Right atrium auricular region (tissue), 2 donors: ENCODE measurements around the gene BYSL. TPM values are rescaled to one million over a fixed set of nuclear protein-coding genes. Genes with fewer than 3 reads are reported as not detected.

Experiments
- DNase-seq: peaks from one replicate; pipeline ENCODE4 v3.0.0-alpha.2; 2019; ENCODE audit warnings: low spot score
- H3K27ac ChIP-seq, 2 donors: fragments of 200-600 bp; sonication (generic); 1 replicate in 1 of 2; 2 replicates in 1 of 2; pipeline ENCODE4 v1.5.1; 2016 to 2019
- H3K27me3 ChIP-seq, 2 donors: fragments of 200-600 bp; sonication (generic); one replicate each; pipeline versions ENCODE4 v1.5.1 to v1.6.0; 2017 to 2019
- H3K36me3 ChIP-seq: fragments of 200-600 bp; sonication (generic); one replicate; pipeline ENCODE4 v1.5.1; 2016
- H3K4me1 ChIP-seq, 2 donors: fragments of 200-600 bp; sonication (generic); one replicate each; pipeline versions ENCODE4 v1.5.1 to v1.6.0; 2017 to 2019
- H3K4me3 ChIP-seq, 2 donors: fragments of 200-600 bp; sonication (generic); 1 replicate in 1 of 2; 2 replicates in 1 of 2; pipeline ENCODE4 v1.5.1; 2017 to 2019; ENCODE audit warnings: mild to moderate bottlenecking in 1 of 2, moderate library complexity in 1 of 2
- H3K9me3 ChIP-seq, 2 donors: fragments of 200-600 bp; sonication (generic); one replicate each; pipeline ENCODE4 v1.5.1; 2019
- total RNA-seq, 2 donors: library from RNA; depleted of rRNA; stranded (reverse); fragments of >200 nt; gene quantifications; one replicate each; pipeline ENCODE4 v1.1.0, GENCODE V29; 2016
- TF ChIP-seq, protein P1 (sequence below), 2 donors: fragments of 200-600 bp; sonication (generic); IDR thresholded peaks; one replicate each; pipeline ENCODE4 v1.5.1; 2019; ENCODE audit warnings: antibody characterized with exemption in 2 of 2

BYSL gene
- total RNA-seq, 2 donors from 2014 or later = 3.0 to 7.6 TPM

DNA sequence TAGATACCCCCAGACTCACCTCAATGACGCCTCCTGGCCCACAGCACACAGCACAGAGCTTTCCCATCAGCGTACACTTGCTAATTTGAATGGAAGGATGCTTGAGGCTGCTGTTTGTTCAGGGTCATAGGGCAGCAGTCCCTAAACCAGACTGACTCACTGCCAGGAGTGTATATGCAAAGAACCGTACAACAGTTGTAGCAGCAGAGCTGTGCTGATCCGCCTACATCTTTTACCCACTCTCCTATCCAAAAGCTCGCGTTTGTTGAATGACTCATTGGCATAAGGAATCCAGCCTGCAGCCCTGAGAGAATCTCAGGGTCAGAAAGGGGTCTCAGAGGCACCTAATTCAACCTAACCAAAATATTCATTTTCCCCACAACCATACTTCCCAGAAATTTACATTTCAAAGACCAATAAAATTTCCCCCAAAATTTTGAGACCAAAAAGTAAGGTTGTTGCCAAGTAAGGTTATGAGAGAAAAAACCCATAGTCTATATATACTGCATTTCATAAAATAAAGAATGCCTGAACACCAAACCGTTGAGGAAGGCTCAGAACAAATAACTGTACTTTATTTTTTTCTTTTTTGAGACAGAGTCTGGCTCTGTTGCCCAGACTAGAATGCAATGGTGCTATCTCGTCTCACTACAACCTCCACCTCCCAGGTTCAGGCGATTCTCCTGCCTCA lies 55.6 kb downstream of the BYSL start:
- H3K9me3 ChIP-seq = no peaks in the 10 kb centered on the region
- no peaks in the 10 kb centered on the region for H3K27me3 ChIP-seq
- H3K4me3 ChIP-seq = no peak overlapping the region
- no peaks in the 10 kb centered on the region for H3K36me3 ChIP-seq
- H3K27ac ChIP-seq = no peak overlapping the region
- H3K4me1 ChIP-seq = no peaks in the 10 kb centered on the region
- TF ChIP-seq, protein P1, sequence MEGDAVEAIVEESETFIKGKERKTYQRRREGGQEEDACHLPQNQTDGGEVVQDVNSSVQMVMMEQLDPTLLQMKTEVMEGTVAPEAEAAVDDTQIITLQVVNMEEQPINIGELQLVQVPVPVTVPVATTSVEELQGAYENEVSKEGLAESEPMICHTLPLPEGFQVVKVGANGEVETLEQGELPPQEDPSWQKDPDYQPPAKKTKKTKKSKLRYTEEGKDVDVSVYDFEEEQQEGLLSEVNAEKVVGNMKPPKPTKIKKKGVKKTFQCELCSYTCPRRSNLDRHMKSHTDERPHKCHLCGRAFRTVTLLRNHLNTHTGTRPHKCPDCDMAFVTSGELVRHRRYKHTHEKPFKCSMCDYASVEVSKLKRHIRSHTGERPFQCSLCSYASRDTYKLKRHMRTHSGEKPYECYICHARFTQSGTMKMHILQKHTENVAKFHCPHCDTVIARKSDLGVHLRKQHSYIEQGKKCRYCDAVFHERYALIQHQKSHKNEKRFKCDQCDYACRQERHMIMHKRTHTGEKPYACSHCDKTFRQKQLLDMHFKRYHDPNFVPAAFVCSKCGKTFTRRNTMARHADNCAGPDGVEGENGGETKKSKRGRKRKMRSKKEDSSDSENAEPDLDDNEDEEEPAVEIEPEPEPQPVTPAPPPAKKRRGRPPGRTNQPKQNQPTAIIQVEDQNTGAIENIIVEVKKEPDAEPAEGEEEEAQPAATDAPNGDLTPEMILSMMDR (IDR thresholded peaks at IDR 0.05) = no peak
- no peak for DNase-seq

Other genes with a start within 250 kb of the BYSL start
- 10 to 100 TPM; 31.5 to 35.8 TPM for gene TFEB, start 185.9 kb upstream of the BYSL start, total RNA-seq
- gene PGC, start 174.1 kb upstream of the BYSL start, total RNA-seq = not detected
- 1 to 10 TPM; 2.6 to 3.4 TPM for gene FRS3, start 141.6 kb upstream of the BYSL start, total RNA-seq
- 1 to 10 TPM; 4.3 to 5.6 TPM for gene PRICKLE4, start 140.7 kb upstream of the BYSL start, total RNA-seq
- 100 to 1,000 TPM; 130 to 172 TPM for gene TOMM6, start 133.8 kb upstream of the BYSL start, total RNA-seq
- gene USP49, start 26.1 kb upstream of the BYSL start, total RNA-seq = 1 to 10 TPM; 1.3 to 1.7 TPM
- gene MED20, start 360 bp upstream of the BYSL start, total RNA-seq = 1 to 10 TPM; 8.6 to 8.8 TPM
- gene CCND3, start 20.3 kb downstream of the BYSL start, total RNA-seq = 100 to 1,000 TPM in 1 of 2 donors, 10 to 100 TPM in 1; 78.7 to 129 TPM
- 10 to 100 TPM; 21.9 to 35.8 TPM for gene TAF8, start 129.0 kb downstream of the BYSL start, total RNA-seq
- gene C6orf132, start 221.1 kb downstream of the BYSL start, total RNA-seq = 1 to 10 TPM; 1.9 to 2.8 TPM